ENCODE data around the gene ZDHHC24.

GRCh38 chr11:66557733-66558326 lies 12.0 kb upstream of the ZDHHC24 start:
- no peak for TF ChIP-seq POLR2A (IDR thresholded peaks at IDR 0.05; ENCODE audit: low read length)
- no peak for TF ChIP-seq GATA1 (IDR thresholded peaks at IDR 0.05; ENCODE audit: low read depth, low read length)

Measured in erythroblast (primary cell).